GM18508 (cell line): ENCODE results near the gene MORF4L1.

Experiments used
- ATAC-seq: cut with Tn5 transposase; IDR thresholded peaks from one replicate; pipeline ENCODE4 v1.9.1; 2021; ENCODE audit warnings: moderate number of reproducible peaks; ENCODE audit not compliant: insufficient read depth, unreplicated experiment

Gene MORF4L1

DNA sequence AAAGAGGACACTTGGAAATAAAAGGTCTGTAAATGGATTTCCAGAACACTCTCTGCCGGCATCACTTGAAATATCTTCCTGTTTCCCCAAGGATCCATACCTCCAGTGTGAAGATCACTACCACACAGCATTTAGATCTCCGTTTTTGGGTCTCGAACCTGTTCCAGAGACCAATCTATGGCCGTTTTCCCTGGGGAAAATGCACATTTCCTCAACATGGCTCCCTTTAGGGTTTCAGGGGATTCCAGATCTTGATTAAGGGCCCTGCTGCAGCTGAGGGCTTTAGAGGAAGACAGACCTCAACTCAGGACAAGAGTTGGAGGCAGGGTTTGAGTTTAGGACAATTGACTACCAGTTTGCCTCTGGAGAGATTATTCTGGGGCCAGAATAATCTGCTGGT is 70.1 kb downstream of the MORF4L1 start:
- ATAC-seq: no peak

DNA sequence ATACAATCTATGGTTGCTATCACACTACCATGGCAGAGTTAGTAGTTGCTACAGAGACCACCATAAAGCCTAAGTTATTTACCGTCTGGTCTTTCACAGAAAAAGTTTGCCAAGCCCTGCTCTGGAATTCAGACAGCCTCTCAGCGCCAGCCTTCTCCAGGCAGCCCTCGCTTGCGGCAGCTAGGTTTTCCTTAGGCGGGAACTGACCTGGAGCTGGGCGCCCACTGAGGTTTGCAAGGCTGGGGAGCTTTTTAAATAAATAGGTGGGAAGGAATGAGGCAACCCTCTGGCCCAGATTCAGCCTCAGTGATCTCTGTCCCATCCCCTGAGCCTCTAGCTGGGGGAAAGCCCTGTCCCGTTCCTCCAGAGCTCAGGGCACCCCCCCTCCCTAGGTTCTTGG is 71.0 kb downstream of the MORF4L1 start:
- ATAC-seq: no peak

DNA sequence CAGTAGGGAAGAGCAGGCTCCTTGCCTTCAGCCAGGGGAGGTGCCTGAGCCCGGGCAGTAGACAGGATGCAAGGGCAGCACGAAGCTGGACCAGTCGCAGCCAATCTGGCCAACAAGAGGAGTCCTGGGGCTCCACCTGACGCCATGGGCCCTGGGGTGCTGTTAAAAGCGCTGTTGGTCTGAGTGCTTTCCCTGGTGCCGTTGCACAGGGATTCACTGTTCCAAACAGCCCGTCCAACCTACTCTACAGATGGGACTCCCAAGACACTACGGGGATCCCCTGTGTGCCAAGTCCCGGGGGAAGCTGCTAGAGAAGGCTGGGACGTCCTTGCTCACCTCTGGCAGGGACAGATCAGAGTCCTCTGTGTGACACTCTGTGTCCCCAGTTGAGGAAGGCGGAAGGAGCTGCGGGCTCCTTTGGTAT is 71.5 kb downstream of the MORF4L1 start:
- ATAC-seq: no peak

DNA sequence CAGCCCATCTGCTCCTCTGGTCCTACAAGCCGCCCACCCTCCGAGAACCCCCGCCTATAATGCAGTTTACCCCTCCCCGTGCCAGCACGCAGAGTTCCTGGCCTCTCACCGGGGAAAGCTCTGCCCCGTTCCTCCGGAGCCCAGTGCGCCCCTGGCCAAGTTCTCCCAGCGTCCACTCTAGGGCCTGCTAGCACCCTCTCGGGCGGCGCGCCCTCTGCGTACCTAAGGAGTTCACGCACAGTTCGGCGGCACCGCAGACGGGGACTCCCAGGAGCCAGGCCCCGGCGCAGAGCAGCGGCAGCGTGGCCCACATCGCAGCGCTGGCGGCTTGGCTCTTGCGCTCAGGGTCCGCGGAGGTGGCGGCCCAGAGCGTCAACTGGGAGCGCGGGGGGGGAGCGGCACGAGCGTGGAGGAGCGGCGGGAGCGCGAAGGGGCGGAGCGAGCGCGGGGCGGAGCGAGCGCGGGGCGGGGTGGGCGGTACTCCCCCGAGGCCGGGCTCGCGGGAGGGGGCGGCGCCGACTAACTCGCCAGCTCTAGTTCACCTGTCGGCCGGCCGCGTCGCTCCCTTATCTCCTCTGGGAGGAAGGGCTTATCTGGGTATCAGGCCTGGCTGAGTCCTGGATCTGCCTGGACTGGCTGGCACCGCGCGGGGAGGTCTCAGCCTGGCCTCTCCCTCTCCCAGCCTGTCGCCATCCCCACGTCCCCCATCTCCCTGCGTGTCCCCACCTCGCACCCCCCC is 72.1 kb downstream of the MORF4L1 start, which contains the start of gene CTSH:
CTSH (minus strand) TSS at position 378 of the 739 bp plus-strand sequence; CDS start at position 313, 65 bp downstream.
- ATAC-seq: no peak

DNA sequence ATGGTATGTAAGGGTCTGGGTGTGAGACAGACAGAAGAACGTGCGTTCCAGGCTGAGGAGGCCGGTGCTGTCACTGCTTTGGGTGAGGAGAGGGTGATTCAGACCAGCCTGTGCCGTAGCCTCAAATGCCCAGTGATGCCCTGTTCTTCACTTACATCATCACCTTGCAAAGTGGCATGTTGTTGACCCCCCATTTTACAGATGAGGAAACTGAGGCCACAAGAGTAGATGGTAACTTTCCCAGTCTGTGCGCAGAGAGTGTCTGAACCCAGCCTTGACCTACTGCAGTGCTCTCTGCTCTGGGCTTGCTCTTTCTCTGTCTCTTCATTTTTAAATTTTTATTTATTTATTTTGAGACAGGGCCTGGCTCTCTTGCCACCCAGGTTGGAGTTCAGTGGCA is 73.8 kb downstream of the MORF4L1 start:
- no peak for ATAC-seq

DNA sequence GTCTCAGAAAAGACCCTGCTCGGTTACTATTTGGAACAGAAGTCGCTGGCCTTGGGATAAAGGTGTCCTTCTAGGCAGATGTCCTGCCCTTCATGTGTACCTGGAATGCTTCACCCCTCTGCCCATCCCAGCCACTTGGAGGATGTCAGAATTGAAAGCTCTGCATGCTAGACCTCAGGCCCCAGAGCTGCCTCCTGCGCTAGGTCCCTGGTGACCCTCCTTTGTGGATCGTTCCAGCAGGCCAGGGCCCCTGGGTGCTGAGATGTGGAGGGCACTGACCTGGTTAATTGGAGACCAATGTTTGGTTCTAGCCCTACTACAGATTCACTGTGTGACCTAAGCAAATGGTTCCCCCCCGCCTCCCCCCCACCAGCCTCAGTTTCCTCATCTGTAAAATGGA is 74.8 kb downstream of the MORF4L1 start:
- no peak for ATAC-seq
